ENCODE data around the gene HSDL1. TPM values are rescaled to one million over a fixed set of nuclear protein-coding genes. Genes with fewer than 3 reads are reported as not detected.

HSDL1 gene
- total RNA-seq, 2 donors from 2014 or later = 14.6 to 15.4 TPM

DNA sequence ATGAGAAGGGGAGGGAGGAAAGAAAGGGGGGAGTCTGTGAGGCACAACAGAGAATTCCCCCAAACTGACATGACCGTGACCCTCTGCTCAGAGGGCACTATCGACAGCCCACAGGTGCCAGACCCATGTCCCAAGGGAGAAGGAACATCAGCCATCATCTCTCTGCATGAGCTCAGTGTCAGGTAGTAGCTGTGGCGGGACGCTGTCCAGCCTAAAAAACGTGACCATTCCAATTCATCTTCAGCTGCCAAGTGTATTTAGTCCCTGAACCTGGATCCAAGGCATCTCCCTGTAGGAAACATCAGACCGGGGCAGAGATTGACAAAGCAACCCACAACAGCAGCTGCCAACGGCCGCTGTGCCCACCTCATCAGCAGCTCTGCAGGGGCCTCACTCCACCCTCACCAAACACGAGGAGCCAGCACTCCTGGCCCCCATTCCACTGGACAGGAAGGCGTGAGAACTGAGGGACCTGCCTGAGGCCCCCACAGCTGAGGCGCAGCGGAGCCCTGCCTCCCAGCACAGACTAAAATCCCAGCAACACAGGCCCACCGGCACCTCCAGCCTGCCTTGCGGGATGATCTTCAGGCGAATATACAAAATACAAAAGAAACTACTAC, 33.3 kb upstream of the HSDL1 start:
- Histone ChIP-seq H3K9me3 (no peaks in the 10 kb centered on the region), H3K27ac (peak overlapping the region in 1 of 2 donors; percentile 65), H3K36me3 (peaks cover 47% of the 10 kb centered on the region), H3K4me3 (no peak overlapping the region), H3K4me1 (peaks cover 0 to 61% of the 10 kb centered on the region in 2 donors), H3K27me3 (no peaks in the 10 kb centered on the region)
- DNase-seq (ENCODE audit: low spot score) = no peak
- TF ChIP-seq, protein P1, sequence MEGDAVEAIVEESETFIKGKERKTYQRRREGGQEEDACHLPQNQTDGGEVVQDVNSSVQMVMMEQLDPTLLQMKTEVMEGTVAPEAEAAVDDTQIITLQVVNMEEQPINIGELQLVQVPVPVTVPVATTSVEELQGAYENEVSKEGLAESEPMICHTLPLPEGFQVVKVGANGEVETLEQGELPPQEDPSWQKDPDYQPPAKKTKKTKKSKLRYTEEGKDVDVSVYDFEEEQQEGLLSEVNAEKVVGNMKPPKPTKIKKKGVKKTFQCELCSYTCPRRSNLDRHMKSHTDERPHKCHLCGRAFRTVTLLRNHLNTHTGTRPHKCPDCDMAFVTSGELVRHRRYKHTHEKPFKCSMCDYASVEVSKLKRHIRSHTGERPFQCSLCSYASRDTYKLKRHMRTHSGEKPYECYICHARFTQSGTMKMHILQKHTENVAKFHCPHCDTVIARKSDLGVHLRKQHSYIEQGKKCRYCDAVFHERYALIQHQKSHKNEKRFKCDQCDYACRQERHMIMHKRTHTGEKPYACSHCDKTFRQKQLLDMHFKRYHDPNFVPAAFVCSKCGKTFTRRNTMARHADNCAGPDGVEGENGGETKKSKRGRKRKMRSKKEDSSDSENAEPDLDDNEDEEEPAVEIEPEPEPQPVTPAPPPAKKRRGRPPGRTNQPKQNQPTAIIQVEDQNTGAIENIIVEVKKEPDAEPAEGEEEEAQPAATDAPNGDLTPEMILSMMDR (IDR thresholded peaks at IDR 0.05) = no peak

DNA sequence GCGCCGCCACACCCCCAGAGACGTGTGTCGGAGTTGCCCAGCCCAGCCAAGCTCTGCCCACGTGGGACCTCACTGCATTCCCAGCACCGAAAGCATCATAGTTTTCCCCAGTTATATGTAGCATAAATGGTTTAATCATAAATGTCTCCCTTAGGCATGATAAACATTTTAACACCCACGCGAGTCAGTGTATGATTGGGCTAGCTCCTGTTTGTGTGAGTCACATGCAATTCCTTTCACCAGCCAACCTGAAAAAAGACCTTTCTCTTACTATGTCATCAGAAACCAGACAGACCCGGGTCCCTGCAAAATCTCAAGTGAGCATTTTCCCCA, 32.7 kb upstream of the HSDL1 start:
- peaks cover 0 to 57% of the 10 kb centered on the region in 2 donors for H3K4me1 ChIP-seq
- H3K27me3 ChIP-seq = no peaks in the 10 kb centered on the region
- DNase-seq (ENCODE audit: low spot score) = no peak
- peaks cover 41% of the 10 kb centered on the region for H3K36me3 ChIP-seq
- TF ChIP-seq, protein P1 (IDR thresholded peaks at IDR 0.05) = no peak
- H3K9me3 ChIP-seq = no peaks in the 10 kb centered on the region
- H3K27ac ChIP-seq = peak overlapping the region; percentile 65 to 70
- no peak overlapping the region for H3K4me3 ChIP-seq

DNA sequence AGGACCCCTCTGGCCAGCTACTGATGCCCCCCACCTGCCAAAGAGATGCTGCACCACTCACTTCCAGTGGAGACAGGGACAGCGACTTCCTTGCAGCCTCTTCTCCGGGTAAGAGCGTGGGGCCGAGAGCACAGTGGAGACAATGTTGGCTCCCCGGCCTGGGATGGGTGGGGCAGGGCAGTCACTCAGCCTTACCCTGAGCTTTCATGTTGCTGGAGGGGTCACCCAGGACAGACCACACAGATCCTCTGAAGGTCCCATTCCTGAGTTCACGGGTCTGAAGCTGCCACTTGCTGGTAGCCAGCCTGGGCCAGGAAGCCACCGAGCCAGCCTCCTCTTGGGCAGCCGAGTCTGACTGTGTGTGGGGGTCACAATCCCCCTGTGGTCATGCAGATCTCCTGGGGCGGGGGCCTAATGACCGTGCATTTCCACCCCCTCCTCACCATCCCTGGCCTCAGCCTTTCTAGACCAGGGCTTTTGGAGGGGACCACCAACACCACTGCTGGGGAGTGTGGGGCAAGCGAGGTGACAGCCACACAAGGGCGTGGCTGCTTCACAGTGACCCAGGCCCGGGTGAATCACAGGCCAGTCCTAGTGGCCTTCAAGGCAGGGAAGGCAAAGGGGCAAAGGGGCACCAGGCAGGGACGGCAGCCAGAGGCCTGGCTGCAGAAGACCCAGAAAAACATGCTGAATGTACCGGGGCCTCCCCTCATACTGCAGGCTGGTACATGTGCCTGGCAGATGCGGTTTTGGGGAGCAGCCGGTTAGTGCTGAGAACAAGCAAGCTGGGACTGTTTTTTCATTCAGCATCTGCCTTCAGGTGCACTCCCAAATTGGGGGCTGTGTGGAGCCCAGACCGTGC, 31.4 kb upstream of the HSDL1 start:
- H3K4me3 ChIP-seq = no peak overlapping the region
- H3K9me3 ChIP-seq = no peaks in the 10 kb centered on the region
- peaks cover 0 to 55% of the 10 kb centered on the region in 2 donors for H3K4me1 ChIP-seq
- peaks cover 28% of the 10 kb centered on the region for H3K36me3 ChIP-seq
- H3K27ac ChIP-seq = peak overlapping the region; percentile 70 to 73
- TF ChIP-seq, protein P1 (IDR thresholded peaks at IDR 0.05) = no peak
- no peak for DNase-seq (ENCODE audit: low spot score)
- H3K27me3 ChIP-seq = no peaks in the 10 kb centered on the region

DNA sequence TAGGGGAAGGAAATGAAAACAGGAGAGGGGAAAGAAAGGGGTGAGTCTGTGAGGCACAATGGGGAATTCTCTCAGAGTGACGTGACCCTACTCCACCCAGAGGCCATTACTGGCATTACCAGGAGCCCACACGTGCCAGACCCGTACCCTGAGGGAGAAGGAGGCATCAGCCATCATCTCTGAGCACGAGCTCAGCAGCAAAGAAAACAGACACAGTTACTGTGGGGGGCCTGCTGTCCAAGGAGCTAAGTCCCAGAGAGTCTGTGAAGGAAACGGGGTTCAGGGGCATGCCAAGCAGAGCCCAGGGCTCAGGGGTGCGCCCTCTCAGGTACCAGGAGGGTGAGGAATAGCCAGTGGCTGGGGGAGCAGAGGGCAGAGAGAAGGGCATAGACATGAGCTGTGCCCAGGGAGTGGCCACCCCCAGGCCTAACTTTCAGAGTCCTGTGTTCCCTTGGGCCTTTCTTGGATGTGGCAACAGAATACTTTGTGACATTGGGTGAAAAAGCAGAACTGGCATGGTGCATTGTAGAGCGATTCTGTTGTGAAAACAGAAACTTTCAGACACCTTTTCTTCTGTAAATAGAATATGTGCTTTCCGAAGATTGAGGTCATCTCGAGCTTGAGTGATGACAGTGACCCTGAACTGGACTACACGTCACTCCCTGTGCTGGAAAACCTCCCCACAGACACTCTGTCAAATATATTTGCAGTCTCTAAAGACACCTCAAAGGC, 30.5 kb upstream of the HSDL1 start:
- no peaks in the 10 kb centered on the region for H3K9me3 ChIP-seq
- no peak overlapping the region for H3K4me3 ChIP-seq
- peaks cover 0 to 47% of the 10 kb centered on the region in 2 donors for H3K4me1 ChIP-seq
- TF ChIP-seq, protein P1 (IDR thresholded peaks at IDR 0.05) = peak; percentile 37 to 85
- H3K27ac ChIP-seq = peak overlapping the region; percentile 70 to 73
- no peaks in the 10 kb centered on the region for H3K27me3 ChIP-seq
- H3K36me3 ChIP-seq = peaks cover 19% of the 10 kb centered on the region
- no peak for DNase-seq (ENCODE audit: low spot score)

DNA sequence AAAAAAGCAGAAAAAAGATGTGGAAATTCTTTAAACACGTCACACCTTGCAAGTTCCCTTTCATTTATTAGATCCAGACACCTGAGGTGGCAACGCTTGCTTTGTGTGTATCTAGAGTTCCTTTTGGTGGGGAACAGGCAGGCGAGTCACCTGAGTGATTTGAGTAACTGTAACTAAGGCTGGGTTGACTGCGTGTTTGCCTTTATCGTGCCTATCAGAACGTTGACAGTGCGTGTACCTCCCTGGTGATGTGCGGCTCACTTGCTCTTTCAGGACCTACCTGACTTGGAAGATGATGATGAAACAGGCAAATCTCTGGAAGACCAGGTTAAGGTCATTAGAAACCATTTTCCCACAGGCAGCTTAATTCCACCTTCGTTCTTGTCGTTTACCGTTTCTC, 29.4 kb upstream of the HSDL1 start:
- TF ChIP-seq, protein P1 (IDR thresholded peaks at IDR 0.05) = no peak
- no peak for DNase-seq (ENCODE audit: low spot score)
- H3K27me3 ChIP-seq = no peaks in the 10 kb centered on the region
- H3K4me1 ChIP-seq = peaks cover 0 to 47% of the 10 kb centered on the region in 2 donors
- peaks cover 8% of the 10 kb centered on the region for H3K36me3 ChIP-seq
- H3K9me3 ChIP-seq = no peaks in the 10 kb centered on the region
- no peak overlapping the region for H3K27ac ChIP-seq
- H3K4me3 ChIP-seq = no peak overlapping the region

Data from right atrium auricular region (tissue), 2 donors.